Karpas-422 (cell line): ENCODE results near the gene INPP1. TPM values are rescaled to one million over a fixed set of nuclear protein-coding genes. Genes with fewer than 3 reads are reported as not detected.
"Not testable (repeated sequence)": the region's sequence is repeated elsewhere in the genome, so short reads cannot be mapped to it uniquely, and the experiment has no call there.

ENCODE experiments used
- DNase-seq: peaks from one replicate; pipeline ENCODE4 v3.0.0-alpha.2; 2015
- H2AFZ ChIP-seq: fragments of 200-600 bp; sonication (generic); 2 replicates; pipeline ENCODE4 v1.6.1; 2014; ENCODE audit warnings: antibody characterized with exemption, low read length, mixed read lengths
- H3K27ac ChIP-seq: fragments of 200-600 bp; sonication (generic); 2 replicates; pipeline ENCODE4 v1.5.1; 2014; ENCODE audit warnings: mild to moderate bottlenecking, low read length, moderate library complexity
- H3K27me3 ChIP-seq: fragments of 200-600 bp; sonication (generic); 2 replicates; pipeline ENCODE4 v1.6.1; 2014; ENCODE audit warnings: low read length, mixed read lengths
- H3K36me3 ChIP-seq: fragments of 200-600 bp; sonication (generic); 2 replicates; pipeline ENCODE4 v1.6.1; 2014; ENCODE audit warnings: low read length, mixed read lengths; ENCODE audit not compliant: insufficient read depth
- H3K4me1 ChIP-seq: fragments of 200-600 bp; sonication (generic); 2 replicates; pipeline ENCODE4 v1.6.1; 2014; ENCODE audit warnings: mild to moderate bottlenecking, low read length, mixed read lengths
- H3K4me2 ChIP-seq: fragments of 200-600 bp; sonication (generic); 2 replicates; pipeline ENCODE4 v1.6.1; 2014; ENCODE audit warnings: low read length, low read depth, mild to moderate bottlenecking; ENCODE audit not compliant: poor library complexity, severe bottlenecking
- H3K4me3 ChIP-seq: fragments of 200-600 bp; sonication (generic); 2 replicates; pipeline ENCODE4 v1.5.1; 2014; ENCODE audit warnings: mild to moderate bottlenecking, antibody characterized with exemption, low read length, mixed read lengths
- H3K79me2 ChIP-seq: fragments of 200-600 bp; sonication (generic); 2 replicates; pipeline ENCODE4 v1.6.1; 2014; ENCODE audit warnings: mild to moderate bottlenecking, low read length, mixed read lengths
- H3K9ac ChIP-seq: fragments of 200-600 bp; sonication (generic); 2 replicates; pipeline ENCODE4 v1.6.0; 2014; ENCODE audit warnings: low read length
- H3K9me2 ChIP-seq: fragments of 200-600 bp; sonication (generic), shearing (Covaris generic); replicated peaks from 2 replicates; pipeline ENCODE4 v1.6.0; 2014; ENCODE audit warnings: mild to moderate bottlenecking, low read length, moderate library complexity; ENCODE audit not compliant: insufficient read depth
- H3K9me3 ChIP-seq: fragments of 300-700, 200-600 bp; sonication (generic); 2 replicates; pipeline ENCODE4 v1.6.1; 2014; ENCODE audit warnings: low read length, mixed read lengths
- H4K20me1 ChIP-seq: fragments of 200-600 bp; sonication (generic); 2 replicates; pipeline ENCODE4 v1.6.1; 2014; ENCODE audit warnings: mild to moderate bottlenecking, antibody characterized with exemption, low read length, low read depth; ENCODE audit not compliant: insufficient read depth
- total RNA-seq: library from RNA; depleted of rRNA; stranded (reverse); fragments of >200 nt; shearing (Covaris generic); gene quantifications from 2 replicates; pipeline ENCODE4 v1.2.3, GENCODE V29; 2014; ENCODE audit warnings: low replicate concordance

The INPP1 gene
- total RNA-seq, 1 experiment from 2014 or later, result 0.89 TPM

DNA sequence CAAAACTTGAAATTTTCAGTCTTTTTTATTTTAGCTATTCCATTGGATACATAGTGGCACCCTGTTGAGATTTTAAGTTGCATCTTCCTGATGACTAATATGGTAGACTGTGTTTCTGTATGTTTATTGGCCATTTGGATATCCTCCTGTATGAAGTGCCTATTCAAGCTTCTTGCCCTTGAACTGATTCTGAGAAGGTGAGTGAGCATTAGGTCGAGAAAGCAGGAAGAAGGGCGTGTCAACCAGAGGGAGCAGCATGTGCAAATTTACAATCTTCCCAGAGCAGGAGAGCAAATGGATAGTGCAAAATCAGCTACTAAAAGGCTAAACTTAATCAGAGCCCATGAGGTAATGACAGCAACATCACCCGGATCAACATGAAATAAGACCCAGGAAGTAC, 8.6 kb downstream of the INPP1 start:
- Histone ChIP-seq H3K4me2 (no peak overlapping the region), H4K20me1 (no peaks in the 10 kb centered on the region), H3K27ac (no peak overlapping the region), H3K9me3 (no peaks in the 10 kb centered on the region), H2AFZ (no peak overlapping the region), H3K4me1 (no peaks in the 10 kb centered on the region), H3K9me2 (no peaks in the 10 kb centered on the region), H3K36me3 (no peaks in the 10 kb centered on the region), H3K9ac (no peak overlapping the region), H3K4me3 (no peak overlapping the region), H3K79me2 (no peaks in the 10 kb centered on the region), H3K27me3 (no peaks in the 10 kb centered on the region)
- DNase-seq, result no peak

DNA sequence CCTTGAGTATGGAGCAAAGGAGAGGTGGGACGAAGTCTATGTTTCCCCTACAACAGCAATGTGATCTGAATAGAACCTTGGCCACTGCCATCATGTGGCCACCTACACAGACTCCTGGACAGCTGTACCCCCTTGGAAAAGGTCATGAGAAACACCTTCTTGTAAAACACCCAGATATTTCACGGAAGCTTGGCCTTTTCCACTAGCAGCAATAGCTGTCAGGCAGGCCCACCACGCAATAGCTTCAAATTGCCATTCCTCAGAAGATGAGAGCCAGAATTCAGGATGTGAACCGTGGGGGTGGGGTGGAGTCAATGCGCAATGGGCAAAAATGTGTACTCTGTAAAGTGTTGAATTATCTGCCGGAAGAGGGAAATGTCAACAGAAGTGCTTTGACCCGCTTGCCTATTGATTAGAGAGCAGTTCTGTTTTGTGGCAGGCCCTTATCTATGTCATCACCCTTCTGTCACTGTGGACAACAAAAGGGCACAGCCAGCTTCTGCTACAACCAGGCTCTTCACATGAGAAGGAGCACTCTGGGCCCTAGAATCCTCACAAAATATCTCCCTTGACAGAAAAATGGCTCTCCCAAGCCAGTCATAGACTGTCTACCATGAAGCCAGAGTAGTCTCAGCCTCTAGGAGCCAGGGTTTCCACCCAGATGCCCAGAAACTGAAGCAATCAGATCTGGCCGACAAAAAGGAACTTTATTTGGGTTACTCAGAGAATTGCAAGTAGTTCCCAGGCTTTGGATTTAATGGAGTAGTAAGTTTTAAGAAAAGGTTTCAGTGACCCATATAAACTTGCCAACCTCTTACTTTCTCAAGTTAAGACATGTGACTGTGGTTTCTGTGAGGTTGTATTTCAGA, 9.5 kb downstream of the INPP1 start:
- Histone ChIP-seq H3K27ac (no peak overlapping the region), H3K4me1 (no peaks in the 10 kb centered on the region), H3K79me2 (no peaks in the 10 kb centered on the region), H3K4me3 (no peak overlapping the region), H3K4me2 (no peak overlapping the region), H3K27me3 (no peaks in the 10 kb centered on the region), H3K36me3 (no peaks in the 10 kb centered on the region), H3K9ac (no peak overlapping the region), H3K9me2 (no peaks in the 10 kb centered on the region), H3K9me3 (no peaks in the 10 kb centered on the region), H2AFZ (no peak overlapping the region), H4K20me1 (no peaks in the 10 kb centered on the region)
- DNase-seq, result no peak

DNA sequence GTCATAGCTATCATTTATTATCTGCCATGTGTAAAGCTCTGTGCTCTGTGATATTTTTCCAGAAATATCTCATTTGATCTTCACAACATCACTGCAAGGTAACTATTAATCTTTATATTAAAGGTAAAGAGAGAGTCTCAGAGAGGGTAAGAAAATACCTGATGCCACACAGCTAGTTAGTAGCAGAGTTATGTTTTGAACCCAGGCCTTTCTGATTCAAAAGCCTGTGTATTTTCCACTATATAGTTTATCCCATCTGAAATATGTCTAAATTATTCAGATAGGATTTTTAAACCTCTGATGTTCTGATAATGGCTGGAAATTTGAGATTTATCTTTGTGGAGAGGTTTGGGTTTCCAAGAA, 10.1 kb downstream of the INPP1 start:
- Histone ChIP-seq H2AFZ (no peak overlapping the region), H3K4me3 (no peak overlapping the region), H3K9ac (no peak overlapping the region), H3K27ac (no peak overlapping the region), H4K20me1 (no peaks in the 10 kb centered on the region), H3K27me3 (no peaks in the 10 kb centered on the region), H3K4me2 (no peak overlapping the region), H3K79me2 (no peaks in the 10 kb centered on the region), H3K36me3 (no peaks in the 10 kb centered on the region), H3K9me3 (no peaks in the 10 kb centered on the region), H3K4me1 (no peaks in the 10 kb centered on the region), H3K9me2 (no peaks in the 10 kb centered on the region)
- no peak for DNase-seq

DNA sequence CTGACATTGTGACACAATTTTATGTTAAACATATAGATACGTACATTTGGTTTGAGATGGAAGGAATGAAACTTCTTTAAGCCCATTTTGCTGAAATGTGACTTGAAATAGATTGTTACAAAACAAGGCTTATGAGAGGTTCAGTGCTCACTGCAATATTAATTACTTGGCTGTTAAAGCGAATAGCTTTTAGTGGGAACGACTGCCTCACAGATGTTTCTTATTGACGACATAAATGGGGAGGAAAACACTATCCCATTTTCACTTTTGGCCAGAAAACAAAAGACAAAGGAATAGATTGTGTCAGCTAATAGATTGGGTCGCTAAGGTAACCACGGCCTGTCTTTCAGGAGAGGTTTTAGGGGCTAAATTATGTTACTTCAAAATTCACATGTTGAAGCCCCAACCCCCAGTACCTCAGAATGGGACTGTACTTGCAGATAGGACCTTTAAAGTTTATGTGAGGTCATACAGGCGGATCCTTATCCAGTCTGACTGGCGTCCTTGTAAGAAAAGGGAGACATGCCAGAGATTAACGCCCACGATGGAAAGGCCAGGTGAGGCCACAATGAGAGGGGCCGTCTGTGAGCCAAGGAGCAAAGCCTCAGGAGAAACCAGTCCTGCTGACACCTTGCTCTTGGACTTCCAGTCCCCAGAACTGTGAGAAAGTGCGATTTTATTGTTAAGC, 10.8 kb downstream of the INPP1 start:
- Histone ChIP-seq H3K27me3 (no peaks in the 10 kb centered on the region), H4K20me1 (no peaks in the 10 kb centered on the region), H3K27ac (no peak overlapping the region), H2AFZ (no peak overlapping the region), H3K36me3 (no peaks in the 10 kb centered on the region), H3K79me2 (no peaks in the 10 kb centered on the region), H3K9me3 (no peaks in the 10 kb centered on the region), H3K9me2 (no peaks in the 10 kb centered on the region), H3K9ac (no peak overlapping the region), H3K4me3 (no peak overlapping the region), H3K4me2 (no peak overlapping the region), H3K4me1 (no peaks in the 10 kb centered on the region)
- DNase-seq, result no peak

DNA sequence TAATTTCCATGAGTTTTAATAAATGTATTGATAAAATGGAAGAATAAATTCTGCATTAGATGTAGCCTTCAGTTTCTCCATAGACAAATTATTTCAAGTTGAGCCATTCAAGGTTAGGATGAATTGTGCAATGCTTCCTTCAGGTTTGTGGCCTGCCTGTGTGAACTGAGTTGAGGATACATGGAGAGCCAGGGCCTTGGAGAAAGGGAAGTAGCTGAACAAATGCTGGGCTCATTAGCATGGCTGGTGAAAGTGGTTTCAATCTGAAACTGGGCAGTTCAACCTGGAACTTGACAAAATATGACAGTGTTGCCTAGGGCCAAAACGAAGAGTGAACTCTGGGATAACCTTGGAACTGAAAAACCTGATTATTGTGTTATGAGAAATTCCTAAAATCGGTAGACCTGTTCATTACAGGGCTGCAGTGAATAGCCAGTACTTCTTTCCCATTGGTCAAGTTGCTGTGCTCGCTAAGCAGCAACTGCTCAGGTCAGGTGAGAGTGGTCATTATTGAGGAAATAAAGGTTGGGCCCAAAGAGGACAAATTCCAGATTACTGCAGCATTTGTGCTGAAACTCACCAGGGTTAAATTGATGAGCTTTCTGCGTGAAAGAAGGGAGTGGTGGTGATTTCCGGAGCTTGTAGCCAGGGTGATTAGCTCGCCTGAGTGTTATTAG, 12.7 kb downstream of the INPP1 start:
- H3K79me2 ChIP-seq, result no peaks in the 10 kb centered on the region
- no peaks in the 10 kb centered on the region for H4K20me1 ChIP-seq
- no peaks in the 10 kb centered on the region for H3K9me3 ChIP-seq
- no peaks in the 10 kb centered on the region for H3K27me3 ChIP-seq
- H3K9me2 ChIP-seq, result no peaks in the 10 kb centered on the region
- H3K4me1 ChIP-seq, result peaks cover 3% of the 10 kb centered on the region
- H3K4me3 ChIP-seq, result no peak overlapping the region
- no peak overlapping the region for H3K27ac ChIP-seq
- H3K36me3 ChIP-seq, result no peaks in the 10 kb centered on the region
- no peak overlapping the region for H3K4me2 ChIP-seq
- no peak overlapping the region for H2AFZ ChIP-seq
- H3K9ac ChIP-seq, result no peak overlapping the region
- no peak for DNase-seq

DNA sequence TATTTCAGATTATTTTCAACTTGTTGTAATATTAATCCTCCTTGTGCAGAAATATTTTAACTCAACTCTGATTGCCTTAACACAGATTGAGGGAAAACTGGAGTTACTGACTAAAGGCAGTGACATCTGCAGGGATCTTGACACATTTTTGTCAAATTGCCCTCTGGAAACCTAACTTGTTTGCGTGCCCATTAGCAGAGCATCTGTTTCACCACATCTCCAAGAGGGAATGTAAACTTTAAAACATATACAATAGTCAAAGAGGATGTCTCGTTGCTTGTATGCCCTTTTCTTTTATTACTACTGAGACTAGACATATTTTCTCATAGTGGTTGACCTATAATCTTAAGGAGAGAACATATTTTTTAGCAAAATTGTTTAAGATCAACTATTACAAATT, 14.2 kb downstream of the INPP1 start:
- H3K27ac ChIP-seq, result no peak overlapping the region
- no peak overlapping the region for H3K4me3 ChIP-seq
- no peaks in the 10 kb centered on the region for H3K9me2 ChIP-seq
- no peak overlapping the region for H3K9ac ChIP-seq
- H3K27me3 ChIP-seq, result no peaks in the 10 kb centered on the region
- no peaks in the 10 kb centered on the region for H4K20me1 ChIP-seq
- H3K9me3 ChIP-seq, result no peaks in the 10 kb centered on the region
- H3K79me2 ChIP-seq, result no peaks in the 10 kb centered on the region
- H2AFZ ChIP-seq, result no peak overlapping the region
- DNase-seq, result no peak
- H3K36me3 ChIP-seq, result no peaks in the 10 kb centered on the region
- peaks cover 3% of the 10 kb centered on the region for H3K4me1 ChIP-seq
- no peak overlapping the region for H3K4me2 ChIP-seq

DNA sequence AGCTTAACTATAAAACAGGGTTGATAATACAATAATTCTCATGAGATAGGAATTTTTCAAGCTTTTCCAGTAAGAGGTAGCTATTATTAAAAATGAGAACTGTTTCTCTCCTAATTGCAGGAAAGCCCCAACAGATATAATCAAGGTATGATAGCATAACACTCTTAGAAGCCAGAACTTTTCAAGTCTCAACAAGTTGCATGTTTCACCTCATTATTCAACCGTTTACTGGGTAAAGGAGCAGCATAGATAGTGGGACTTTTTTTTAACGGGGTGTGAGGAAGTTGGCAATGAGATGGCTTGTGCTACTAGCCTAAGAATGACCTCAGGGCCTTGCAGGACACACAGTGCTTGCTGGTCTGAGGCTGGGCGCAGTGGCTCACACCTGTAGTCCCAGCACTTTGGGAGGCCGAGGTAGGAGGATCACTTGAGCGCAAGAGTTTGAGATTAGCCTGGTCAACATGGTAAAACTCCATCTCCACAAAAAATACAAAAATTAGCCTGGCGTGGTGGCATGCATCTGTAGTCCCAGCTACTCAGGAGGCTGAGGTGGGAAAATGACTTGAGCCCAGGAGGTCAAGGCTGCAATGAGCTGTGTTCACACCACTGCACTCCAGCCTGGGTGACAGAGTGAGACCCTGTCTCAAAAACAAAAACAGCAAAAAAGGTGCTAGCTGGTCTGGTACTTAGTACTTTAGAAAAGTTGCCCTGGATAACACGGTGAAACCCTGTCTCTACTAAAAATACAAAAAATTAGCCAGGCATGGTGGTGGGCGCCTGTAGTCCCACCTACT, 15.5 kb downstream of the INPP1 start:
- DNase-seq, H2AFZ ChIP-seq, H3K4me3 ChIP-seq, H3K9me2 ChIP-seq, H3K4me2 ChIP-seq, H4K20me1 ChIP-seq, H3K4me1 ChIP-seq, H3K36me3 ChIP-seq, H3K27ac ChIP-seq, H3K9me3 ChIP-seq, H3K27me3 ChIP-seq, H3K79me2 ChIP-seq, H3K9ac ChIP-seq: not testable (repeated sequence)

DNA sequence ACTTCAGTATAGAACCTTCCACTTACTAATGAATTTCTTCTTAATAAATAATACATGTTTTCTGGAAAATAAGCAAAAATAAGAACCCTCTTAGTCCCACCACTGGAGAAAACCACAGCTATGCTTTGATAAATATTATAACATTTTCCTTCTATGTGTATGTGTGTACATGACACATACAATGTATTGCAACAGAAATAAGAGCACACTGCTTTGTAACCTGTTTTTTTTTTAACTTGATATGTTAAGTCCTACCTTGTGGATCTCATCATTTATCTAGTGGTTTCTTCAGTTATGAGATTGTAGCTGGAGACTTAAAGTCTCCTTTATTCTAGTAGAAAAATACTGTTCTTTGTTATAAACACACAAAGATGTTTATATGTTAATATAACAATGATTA, 17.2 kb downstream of the INPP1 start:
- peaks cover 3% of the 10 kb centered on the region for H3K4me1 ChIP-seq
- H4K20me1 ChIP-seq, result no peaks in the 10 kb centered on the region
- no peak overlapping the region for H3K4me2 ChIP-seq
- no peak overlapping the region for H3K27ac ChIP-seq
- H3K9me2 ChIP-seq, result no peaks in the 10 kb centered on the region
- H3K36me3 ChIP-seq, result no peaks in the 10 kb centered on the region
- H3K4me3 ChIP-seq, result no peak overlapping the region
- H3K9ac ChIP-seq, result no peak overlapping the region
- no peaks in the 10 kb centered on the region for H3K79me2 ChIP-seq
- H3K9me3 ChIP-seq, result no peaks in the 10 kb centered on the region
- H2AFZ ChIP-seq, result no peak overlapping the region
- DNase-seq, result no peak
- no peaks in the 10 kb centered on the region for H3K27me3 ChIP-seq
